HG03565 (cell line): Measurements from ENCODE around the gene EXPH5.
"Not testable (repeated sequence)": the region's sequence is repeated elsewhere in the genome, so short reads cannot be mapped to it uniquely, and the experiment has no call there.

Experiments used
- ATAC-seq: cut with Tn5 transposase; IDR thresholded peaks from one replicate; pipeline ENCODE4 v1.9.1; 2021; ENCODE audit warnings: mild to moderate bottlenecking, moderate library complexity; ENCODE audit not compliant: unreplicated experiment

The EXPH5 gene

DNA sequence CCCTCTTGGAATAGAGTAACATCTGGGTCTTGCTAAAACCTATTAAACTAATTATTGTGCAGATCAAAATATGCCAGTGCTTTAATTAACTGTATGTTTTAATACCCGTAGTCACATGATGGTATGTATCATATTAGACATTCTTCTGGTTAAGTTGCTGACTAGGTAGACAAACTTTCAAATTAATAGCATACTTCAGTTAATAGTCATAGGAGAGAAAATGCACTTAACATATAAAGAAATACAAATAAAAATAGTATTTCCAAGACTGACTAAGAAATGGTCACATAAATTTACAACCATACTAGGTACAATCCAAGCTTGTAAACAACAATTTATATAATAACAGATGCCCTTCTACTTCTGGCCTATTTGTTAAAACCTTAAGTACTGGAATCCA lies 7.6 kb upstream of the EXPH5 start:
- ATAC-seq, result no peak

DNA sequence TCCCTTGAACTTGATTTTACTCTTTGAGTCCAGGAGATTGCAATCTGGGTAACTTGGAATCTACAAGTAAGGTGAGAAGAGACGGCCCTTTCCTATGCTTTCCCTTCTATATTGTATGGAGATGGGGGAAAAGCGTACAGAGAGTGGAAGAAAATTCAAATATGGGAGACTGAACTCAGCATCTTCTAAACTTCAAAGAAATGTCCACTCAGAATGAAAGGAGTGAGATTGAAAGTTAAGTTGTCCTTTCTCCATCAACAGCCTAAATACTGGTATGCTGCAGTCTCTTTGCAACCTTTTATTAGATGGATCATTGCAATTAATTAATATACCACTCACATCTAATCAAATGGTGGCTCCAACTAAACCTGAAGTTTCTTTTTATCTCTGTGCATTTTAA lies 6.4 kb upstream of the EXPH5 start:
- ATAC-seq, result no peak

DNA sequence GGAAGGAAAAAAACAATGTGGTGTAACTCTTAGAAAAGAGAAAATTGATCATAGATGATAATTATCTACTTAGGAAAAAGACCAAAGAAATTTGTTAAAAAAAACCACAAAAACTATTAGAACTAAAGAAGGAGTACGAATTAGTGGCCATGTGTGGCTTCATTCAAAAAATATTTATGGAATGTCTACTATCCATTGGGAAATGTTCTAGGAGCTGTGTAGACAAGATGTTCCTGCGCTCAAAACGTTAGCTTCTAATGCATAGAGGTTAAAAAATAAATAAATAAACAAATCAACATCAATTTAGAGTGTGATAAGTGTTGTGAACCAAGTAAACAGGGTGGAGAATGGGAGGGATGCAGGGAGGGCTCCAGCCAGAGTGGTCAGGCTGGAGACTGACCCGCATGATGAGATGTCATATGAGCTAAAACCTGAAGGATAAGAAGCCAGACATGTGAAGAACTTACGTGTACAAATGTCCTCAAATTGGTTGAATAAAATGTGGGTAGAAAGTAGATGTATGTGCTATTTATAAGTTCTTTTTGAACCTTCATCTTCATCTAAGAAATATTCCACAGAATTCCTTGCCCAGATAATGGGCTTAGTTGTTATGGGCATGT lies 4.3 kb upstream of the EXPH5 start:
- ATAC-seq, result no peak

DNA sequence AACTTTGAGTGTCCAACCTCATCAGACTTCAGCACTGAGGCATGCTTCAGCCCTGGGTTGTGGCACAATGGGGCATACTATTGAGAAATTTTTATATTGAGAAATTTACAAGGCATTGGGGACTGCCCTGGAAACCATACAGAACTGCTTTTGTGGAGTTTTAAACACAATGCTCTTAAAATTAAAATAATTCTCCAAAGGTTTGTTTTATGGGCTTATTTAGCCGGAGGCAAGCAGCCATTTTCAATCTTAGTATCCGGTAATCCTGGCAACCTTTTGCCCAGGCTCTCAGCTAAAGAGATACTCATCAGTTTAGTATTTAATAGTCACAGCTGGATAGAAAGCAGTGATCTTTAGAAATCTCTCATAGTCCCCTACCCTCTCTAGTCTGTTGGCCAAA lies 3.1 kb upstream of the EXPH5 start:
- ATAC-seq, result no peak

DNA sequence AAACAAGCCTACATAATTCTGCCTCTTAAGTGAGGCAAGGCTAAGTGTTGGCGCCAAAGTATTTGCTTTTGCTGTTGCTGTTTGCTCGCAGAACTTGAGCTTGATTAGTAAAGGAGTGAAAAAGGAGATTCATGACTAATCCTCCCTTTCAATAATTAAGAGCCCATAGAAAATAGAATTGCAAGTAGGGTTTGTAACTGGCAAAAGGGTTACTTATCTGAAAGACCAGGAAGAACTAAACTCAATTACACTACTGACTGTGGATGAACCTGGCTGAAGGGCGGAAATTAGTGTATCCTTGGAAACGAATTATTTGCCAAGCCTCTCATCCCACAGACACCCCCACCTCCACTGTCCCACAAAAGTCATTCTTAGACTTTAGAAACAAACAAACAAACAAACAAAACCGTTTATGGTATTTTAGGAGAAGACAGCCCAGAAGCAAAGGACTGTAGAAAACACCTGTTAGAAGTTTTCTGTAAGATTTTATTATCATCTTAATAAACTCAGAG lies 411 bp upstream of the EXPH5 start:
- ATAC-seq, result no peak

DNA sequence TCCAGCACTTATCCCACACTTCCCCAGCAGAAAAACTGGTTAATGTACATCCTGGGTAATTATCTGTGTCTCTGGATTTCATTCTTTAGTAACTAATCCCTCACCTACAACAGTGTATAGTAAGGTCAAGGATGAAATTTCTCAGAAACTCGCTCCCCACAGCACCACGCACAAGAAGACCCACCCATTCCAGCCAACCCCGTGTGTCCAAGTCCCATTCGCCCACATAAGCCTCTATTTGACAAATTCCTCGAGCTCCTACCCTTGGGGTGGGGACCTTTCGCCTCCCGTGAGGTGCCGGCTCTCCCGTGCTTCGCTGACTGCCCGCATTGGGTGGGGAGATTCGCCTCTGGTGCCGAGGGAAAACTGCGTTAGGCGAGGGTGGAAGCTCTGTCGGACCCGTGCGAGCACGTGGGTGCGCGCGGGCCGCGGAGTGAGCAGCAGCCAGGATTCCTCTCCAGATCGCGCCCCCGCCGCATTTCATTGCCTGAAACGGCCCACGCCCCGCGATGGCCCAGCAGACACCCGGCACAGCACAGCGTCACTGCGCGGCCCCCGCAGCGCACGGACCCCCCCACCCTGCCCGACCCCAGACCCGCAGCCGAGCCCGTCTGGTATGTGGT lies 866 bp downstream of the EXPH5 start:
- ATAC-seq, result no peak

DNA sequence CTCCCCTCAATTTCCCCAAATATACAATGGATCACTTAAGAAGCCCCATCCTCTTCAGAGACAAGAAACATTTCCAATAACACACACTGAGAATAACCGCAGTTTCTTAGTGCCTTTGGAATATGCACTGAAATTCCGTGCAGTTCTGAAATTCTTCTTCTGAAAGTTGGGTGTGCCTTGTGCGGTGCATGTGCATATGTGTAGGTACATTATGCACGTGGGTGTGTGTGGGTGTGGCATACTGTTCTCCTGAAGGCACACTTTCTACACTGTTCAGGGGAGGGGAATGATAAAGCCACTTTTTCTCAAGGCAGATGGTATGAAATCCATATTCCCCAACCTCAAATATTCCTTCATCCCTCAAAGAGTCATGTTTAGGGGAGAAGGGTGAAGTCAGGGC lies 1.7 kb downstream of the EXPH5 start:
- ATAC-seq, result no peak

DNA sequence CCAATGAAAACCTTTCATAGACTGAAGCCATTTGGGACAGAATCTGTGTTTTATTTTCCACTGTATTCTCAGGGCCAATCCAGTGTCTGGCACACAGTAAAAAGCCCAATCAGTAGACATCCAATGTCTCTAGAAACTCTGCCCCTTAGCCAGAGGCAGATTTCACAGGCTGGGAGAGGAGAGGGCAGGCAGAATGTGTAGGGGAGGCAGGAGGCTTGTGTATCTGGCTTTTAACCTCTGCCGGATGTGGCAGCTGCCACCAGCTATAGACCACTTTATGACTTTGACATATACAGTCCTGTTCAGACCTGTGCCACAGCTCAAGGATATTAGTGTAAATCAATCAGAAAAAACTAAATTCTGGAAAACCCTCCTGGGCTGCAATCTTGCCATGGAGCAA lies 4.4 kb downstream of the EXPH5 start:
- ATAC-seq, result no peak

DNA sequence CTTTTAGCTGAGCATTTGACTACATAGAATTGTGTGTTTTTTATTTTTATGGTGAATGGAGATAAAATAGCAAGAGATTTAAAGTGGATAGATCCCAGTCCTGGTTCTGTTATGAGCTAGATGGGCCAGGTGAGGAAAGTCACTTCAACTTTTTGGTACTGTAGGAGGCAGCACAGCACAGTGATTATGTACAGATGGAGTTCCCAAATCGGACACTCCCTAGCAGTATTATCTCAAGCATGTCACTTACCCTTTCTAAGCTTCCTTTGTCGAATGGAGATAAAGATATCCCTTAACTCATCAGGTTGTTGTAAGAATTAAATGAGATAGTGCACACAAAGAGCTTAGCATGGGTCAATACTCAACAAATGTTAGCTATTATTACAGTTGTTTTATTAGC lies 5.3 kb downstream of the EXPH5 start:
- no peak for ATAC-seq

DNA sequence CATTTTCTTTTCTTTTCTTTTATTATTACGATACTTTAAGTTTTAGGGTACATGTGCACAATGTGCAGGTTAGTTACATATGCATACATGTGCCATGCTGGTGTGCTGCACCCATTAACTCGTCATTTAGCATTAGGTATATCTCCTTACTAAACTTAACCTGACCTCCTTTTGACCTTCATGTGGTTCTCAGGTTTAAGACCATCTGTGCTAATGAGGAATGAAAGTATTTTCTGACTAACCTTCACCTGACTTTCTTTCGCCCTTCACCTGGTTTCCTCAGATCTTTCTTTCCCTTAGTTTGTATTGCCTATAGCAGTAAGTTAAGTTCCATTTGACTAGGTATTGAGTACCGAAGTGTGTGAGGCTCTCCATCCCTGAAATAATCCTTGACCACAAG lies 6.5 kb downstream of the EXPH5 start:
- no peak for ATAC-seq

DNA sequence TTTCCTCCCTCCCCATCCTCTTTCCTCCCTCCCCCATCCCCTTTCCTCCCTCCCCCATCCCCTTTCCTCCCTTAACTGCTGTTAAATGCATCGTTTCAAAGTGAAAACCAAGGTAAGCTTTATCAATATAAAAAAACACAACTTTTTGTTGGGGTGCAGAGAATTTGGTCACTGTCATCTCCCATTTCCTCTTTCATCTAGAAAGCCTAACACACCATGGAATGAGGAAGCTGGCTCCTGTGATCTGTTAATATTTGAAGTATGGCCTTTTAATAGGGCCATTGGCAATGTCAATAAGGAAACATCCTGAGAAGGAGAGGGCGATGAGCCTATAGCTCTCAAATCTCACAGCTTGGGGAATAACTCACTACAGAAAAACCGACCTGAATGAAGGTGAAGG lies 7.0 kb downstream of the EXPH5 start:
- ATAC-seq, result no peak

DNA sequence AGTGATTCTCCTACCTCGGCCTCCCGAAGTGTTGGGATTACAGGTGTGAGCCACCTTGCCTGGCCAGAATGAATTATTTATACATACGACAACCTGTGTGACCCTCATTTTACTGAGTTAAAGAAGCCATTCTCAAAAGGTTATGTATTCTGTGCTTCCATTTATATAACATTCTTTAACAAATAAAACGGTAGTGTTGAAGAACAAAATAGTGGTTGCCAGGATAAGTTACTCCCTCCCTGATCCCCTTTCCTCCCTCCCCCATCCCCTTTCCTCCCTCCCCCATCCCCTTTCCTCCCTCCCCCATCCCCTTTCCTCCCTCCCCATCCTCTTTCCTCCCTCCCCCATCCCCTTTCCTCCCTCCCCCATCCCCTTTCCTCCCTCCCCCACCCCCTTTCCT lies 7.4 kb downstream of the EXPH5 start:
- ATAC-seq, result not testable (repeated sequence)

DNA sequence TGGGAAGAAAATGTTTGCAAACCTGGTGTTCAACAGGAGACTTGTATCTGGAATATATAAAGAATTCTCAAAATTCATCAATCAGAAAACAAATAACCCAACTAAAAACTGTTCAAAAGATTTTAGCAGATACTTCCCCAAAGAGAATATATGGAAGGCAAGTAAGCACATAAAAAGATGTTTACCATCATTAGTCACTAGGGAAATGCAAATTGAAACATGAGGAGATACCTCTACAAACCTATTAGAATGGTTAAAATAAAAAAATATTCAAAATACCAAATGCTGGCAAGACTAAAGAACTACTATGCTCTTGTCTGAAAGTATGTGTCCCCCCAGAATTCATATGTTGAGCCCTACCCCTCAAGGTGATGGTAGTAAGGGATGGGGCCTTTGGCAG lies 8.6 kb downstream of the EXPH5 start:
- no peak for ATAC-seq

DNA sequence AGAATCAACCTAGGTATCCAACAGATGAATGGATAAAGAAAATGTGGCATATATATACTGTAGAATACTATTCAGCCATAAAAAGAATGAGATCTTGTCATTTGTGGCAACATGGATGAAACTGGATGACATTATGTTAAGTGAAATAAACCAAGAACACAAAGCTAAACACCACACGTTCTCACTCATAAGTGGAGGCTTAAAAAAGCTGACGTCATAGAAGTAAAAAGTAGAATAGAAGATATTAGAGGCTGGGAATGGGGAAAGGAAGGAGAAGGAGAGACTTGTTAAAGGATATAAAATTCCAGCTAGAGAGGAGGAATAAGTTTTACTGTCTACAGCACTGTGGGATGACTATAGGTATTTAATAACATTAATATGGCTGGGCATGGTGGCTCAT lies 12.9 kb downstream of the EXPH5 start:
- ATAC-seq, result no peak

DNA sequence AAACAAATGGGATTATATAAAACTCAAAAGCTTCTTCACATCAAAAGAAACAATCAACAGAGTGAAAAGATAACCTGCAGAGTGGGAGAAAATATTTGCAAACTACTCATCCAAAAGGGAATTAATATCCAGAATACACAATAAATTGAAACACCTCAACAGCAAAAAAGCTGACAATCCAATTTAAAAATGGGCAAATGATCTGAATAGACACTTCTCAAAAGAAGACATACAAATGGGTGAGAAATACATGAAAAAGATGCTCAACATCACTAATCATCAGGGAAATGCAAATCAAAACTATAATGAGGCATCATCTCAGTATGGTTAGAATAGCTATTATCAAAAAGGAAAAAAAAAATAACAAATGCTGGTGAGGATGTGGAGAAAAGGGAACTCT lies 13.5 kb downstream of the EXPH5 start:
- ATAC-seq, result no peak

DNA sequence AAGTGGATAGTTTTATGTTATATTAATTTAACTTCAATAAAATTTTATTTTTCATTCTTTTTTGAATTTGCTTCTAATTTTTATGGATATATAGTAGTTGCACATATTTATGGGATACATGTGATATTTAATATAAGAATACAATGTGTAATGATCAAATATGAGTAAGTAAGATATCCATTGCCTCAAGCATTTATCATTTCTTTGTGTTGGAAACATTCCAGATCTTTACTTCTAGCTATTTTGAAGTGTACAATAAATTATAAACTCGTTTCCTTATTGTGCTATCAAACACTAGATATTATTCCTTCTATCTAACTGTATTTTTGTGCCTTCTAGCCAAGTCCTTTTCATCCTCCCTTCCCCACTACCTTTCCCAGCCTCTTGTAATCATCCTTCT lies 17.0 kb downstream of the EXPH5 start:
- ATAC-seq, result no peak

DNA sequence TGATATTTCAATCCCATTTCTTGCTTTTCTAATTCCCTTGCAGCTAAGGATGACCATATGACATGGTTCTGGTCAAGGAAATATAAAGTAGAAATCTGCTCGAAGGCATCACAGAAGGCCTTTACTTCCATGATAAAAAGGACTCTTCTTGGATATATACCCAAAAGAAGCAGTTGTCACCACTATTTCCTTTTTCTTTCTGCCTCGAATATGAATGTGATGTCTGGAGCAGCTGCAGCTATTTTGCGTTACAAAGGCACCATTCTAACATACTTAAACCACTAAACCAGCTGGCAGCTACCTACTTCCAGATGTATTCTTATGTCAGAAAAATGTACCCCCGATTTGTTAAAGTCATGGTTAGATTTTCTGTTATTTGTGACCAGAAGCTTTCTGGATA lies 18.9 kb downstream of the EXPH5 start:
- no peak for ATAC-seq

DNA sequence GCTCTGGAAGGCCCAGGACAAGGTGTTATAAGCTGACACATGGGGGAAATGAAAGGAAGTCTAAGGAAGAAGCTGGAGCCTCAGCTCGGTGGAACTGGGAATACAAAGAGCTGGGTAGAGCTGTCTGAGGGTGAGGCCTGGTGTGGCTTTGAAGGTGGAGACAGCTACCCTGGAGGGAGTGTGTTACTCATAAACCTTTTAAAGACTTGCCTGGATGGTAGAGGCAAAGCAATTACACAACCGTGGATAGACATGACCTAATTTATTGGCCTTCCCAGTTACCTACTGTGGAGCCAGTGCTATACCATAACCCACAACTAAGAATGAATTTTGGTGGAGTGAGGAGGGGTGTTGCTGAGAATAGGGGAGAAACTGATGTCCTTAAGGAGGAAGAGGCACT lies 22.6 kb downstream of the EXPH5 start:
- ATAC-seq, result no peak

DNA sequence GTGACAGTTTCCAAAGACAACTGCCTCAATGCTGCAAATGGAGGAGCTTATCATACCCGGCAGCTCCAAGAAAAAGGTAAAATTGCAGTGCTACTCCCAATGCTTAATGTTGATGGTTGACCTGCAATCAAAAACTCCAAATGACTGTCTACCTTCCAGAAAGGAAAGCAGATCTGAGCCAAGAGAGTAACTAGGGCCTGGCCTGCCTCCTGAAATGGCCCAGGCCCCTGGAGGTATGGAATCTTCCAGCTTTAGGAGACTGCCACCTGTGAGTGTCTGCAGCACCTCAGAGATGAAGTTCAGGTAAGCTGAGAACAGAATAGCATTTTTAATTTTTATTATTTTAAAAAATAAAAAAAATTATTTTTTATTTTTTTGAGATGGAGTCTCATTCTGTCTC lies 23.7 kb downstream of the EXPH5 start:
- ATAC-seq, result no peak

DNA sequence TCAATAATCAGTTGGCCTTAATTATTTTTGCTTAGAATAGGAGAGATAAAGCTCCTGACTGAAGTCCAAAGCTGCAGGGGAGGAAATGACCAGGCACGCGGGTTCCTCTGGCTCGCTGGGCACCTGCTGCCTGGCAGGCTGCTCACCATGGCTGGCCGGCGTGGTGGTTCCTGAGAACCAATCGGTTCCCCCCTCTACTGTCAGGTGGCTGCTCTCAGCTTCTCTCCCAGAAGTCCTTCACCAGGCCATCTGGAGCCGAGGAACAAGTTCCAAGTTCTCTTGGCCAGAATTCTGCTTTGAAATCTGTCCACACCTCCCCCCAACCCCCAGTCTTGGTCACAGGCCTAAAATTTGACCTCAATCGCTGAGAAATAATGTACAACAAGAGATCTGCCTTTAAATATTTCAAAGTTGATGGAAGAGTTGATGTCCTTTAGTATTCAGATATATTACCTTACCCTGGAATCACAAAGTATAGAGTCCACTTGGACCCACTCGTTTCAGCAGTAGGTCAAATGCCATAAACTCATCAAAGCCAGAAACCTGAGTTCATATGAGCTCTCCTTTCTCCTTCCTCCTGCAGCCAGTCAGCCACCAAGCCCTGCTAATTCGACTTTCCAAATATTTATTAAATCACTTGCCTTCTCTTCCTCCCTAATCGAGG lies 25.2 kb downstream of the EXPH5 start:
- ATAC-seq, result no peak

DNA sequence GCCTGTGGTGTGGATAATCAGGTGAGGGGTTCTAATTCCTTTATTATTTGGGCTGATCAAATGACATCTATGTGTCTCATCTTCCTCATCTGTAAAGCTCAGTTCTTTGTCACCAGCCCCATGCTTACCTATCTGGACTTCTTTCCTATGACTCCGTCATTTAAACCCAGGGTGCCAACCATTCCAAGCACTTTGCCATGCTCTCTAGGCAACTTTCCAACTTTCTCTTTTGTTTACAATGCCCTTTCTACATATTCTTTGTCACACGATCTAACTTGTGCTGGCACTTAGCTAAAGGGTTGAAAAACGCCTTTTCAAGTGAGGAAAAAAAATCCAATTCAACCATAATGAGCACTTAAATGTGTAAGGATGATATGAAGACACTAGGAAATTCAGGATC lies 27.9 kb downstream of the EXPH5 start:
- no peak for ATAC-seq

DNA sequence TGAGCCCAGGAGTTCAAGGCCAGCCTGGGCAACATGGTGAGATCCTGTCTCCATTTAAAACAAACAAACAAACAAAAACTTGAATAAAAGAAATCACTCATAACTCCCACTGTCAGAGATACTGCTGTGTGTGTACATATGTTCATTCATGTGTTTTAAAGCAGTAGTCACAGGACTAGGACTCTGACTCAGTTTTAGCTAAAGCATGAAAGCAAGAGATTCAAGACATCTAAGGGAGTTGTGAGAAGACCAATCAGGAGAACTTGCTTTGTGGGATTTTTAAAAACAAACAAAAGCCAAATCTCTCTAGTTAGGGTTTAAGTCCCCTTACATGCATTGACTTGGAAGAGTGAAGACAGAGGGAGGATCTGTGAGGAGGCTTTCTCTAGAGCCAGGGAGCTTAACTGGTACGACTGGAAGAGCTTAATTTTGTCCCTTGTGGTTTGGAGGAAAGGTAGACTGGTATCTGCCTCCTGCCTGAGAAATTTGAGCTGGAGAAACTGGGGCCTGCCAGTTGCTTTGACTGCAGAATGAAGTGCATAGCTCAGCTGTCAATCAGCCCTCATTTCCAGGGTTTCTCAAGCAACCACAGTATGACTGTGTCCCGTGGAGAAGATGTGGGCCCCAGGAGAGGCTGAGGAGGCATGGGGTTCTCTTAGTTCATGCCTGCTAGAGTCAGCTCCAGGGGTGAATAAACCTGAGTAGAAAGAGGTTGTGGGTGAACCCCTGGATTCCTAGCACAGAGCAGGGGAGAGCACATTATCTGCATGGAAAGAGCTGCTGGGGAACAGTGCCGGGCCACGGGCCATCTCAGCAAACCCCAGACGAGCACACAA lies 30.6 kb downstream of the EXPH5 start:
- no peak for ATAC-seq
